ENCODE data around the gene PATJ.

- TF ChIP-seq CTCF (IDR thresholded peaks at IDR 0.05) = no peak
- TF ChIP-seq POLR2A (IDR thresholded peaks at IDR 0.05) = no peak
These were observed 241.0 kb downstream of the PATJ start for GRCh38 chr1:61983236-61983635.

All from esophagus squamous epithelium (tissue), 4 donors.